RWPE2 (cell line): Measurements from ENCODE around the gene PLXNC1.

Source experiments
- ATAC-seq: fragments of 200-7000 bp; cut with Tn5 transposase; 3 replicates; pipeline ENCODE4 v1.9.1; 2021; ENCODE audit warnings: low read depth
- DNase-seq: peaks from one replicate; pipeline ENCODE4 v3.0.0-alpha.2; 2020; ENCODE audit warnings: low spot score
- H3K27ac ChIP-seq: fragments of 450-650 bp; 2 replicates; pipeline ENCODE4 v1.5.1; 2017; ENCODE audit warnings: mild to moderate bottlenecking; ENCODE audit not compliant: poor library complexity, severe bottlenecking
- H3K27me3 ChIP-seq: fragments of 250-450 bp; sonication (Bioruptor Pico); 2 replicates; pipeline ENCODE4 v1.5.1; 2021; ENCODE audit warnings: mild to moderate bottlenecking, moderate library complexity; ENCODE audit not compliant: insufficient read depth, poor library complexity, severe bottlenecking
- H3K36me3 ChIP-seq: fragments of 250-450 bp; sonication (Bioruptor Pico); 2 replicates; pipeline ENCODE4 v1.5.1; 2020; ENCODE audit warnings: low read depth, mild to moderate bottlenecking, moderate library complexity
- H3K4me1 ChIP-seq: fragments of 250-450 bp; sonication (Bioruptor Pico); 2 replicates; pipeline ENCODE4 v1.5.1; 2021; ENCODE audit warnings: mild to moderate bottlenecking, moderate library complexity; ENCODE audit not compliant: insufficient read depth, poor library complexity, severe bottlenecking
- H3K4me3 ChIP-seq: fragments of 250-450 bp; sonication (Bioruptor Pico); 2 replicates; pipeline ENCODE4 v1.5.1; 2021; ENCODE audit warnings: mild to moderate bottlenecking, moderate library complexity; ENCODE audit not compliant: severe bottlenecking
- H3K9me3 ChIP-seq: fragments of 250-450 bp; sonication (Bioruptor Pico); 2 replicates; pipeline ENCODE4 v1.5.1; 2021; ENCODE audit warnings: mild to moderate bottlenecking, moderate library complexity; ENCODE audit not compliant: severe bottlenecking
- TF ChIP-seq, protein P1 (sequence below): fragments of 450-650 bp; IDR thresholded peaks from one replicate; pipeline ENCODE4 v1.5.1; 2017; ENCODE audit warnings: mild to moderate bottlenecking, moderate library complexity; ENCODE audit not compliant: poor library complexity, severe bottlenecking

Gene PLXNC1

GRCh38 chr12:94208622-94208966 is 60.2 kb downstream of the PLXNC1 start:
- no peaks in the 10 kb centered on the region for H3K9me3 ChIP-seq

GRCh38 chr12:94209240-94209639 is 60.9 kb downstream of the PLXNC1 start:
- Histone ChIP-seq H3K27ac (no peak overlapping the region), H3K36me3 (no peaks in the 10 kb centered on the region), H3K27me3 (no peaks in the 10 kb centered on the region), H3K4me3 (no peak overlapping the region), H3K4me1 (peaks cover 18% of the 10 kb centered on the region), H3K9me3 (no peaks in the 10 kb centered on the region)
- TF ChIP-seq, protein P1, sequence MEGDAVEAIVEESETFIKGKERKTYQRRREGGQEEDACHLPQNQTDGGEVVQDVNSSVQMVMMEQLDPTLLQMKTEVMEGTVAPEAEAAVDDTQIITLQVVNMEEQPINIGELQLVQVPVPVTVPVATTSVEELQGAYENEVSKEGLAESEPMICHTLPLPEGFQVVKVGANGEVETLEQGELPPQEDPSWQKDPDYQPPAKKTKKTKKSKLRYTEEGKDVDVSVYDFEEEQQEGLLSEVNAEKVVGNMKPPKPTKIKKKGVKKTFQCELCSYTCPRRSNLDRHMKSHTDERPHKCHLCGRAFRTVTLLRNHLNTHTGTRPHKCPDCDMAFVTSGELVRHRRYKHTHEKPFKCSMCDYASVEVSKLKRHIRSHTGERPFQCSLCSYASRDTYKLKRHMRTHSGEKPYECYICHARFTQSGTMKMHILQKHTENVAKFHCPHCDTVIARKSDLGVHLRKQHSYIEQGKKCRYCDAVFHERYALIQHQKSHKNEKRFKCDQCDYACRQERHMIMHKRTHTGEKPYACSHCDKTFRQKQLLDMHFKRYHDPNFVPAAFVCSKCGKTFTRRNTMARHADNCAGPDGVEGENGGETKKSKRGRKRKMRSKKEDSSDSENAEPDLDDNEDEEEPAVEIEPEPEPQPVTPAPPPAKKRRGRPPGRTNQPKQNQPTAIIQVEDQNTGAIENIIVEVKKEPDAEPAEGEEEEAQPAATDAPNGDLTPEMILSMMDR, result no peak
- ATAC-seq (no peak), DNase-seq (no peak)

More at GRCh38 chr12:94208622-94208966, 60.2 kb downstream of the PLXNC1 start:
- H3K4me1 ChIP-seq, result peaks cover 18% of the 10 kb centered on the region
- H3K27ac ChIP-seq, result no peak overlapping the region
- TF ChIP-seq, protein P1, result no peak
- H3K27me3 ChIP-seq, result no peaks in the 10 kb centered on the region
- DNase-seq (no peak), ATAC-seq (no peak)
- H3K36me3 ChIP-seq, result no peaks in the 10 kb centered on the region
- H3K4me3 ChIP-seq, result no peak overlapping the region

DNA sequence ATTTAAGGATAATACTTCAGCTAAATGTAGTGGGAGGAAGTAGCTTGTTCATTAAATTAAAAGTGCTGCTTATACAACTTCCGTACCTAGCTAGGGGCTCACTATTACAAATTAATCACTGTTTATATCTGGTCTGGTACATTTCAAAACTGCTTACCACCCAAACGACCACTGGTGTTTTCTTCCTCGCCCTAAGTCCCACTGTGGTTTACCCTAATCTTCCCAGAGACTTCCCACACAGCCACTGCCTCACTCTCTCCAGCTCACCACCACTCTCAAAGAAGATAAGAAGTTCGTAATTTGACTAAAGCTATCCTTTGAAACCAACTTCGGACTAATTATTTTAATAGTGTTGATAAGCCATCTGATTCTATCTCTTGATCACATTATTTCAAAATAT is 62.6 kb downstream of the PLXNC1 start:
- TF ChIP-seq, protein P1, result no peak
- Histone ChIP-seq H3K27ac (no peak overlapping the region), H3K4me3 (no peak overlapping the region), H3K36me3 (no peaks in the 10 kb centered on the region), H3K9me3 (no peaks in the 10 kb centered on the region), H3K27me3 (no peaks in the 10 kb centered on the region), H3K4me1 (peaks cover 18% of the 10 kb centered on the region)
- ATAC-seq (no peak), DNase-seq (no peak)

GRCh38 chr12:94218233-94218632 is 69.9 kb downstream of the PLXNC1 start:
- Histone ChIP-seq H3K4me3 (no peak overlapping the region), H3K4me1 (no peaks in the 10 kb centered on the region), H3K9me3 (no peaks in the 10 kb centered on the region), H3K27me3 (no peaks in the 10 kb centered on the region), H3K36me3 (no peaks in the 10 kb centered on the region), H3K27ac (no peak overlapping the region)
- DNase-seq (no peak), ATAC-seq (no peak)
- TF ChIP-seq, protein P1, result no peak

GRCh38 chr12:94219622-94220302 is 71.4 kb downstream of the PLXNC1 start:
- no peaks in the 10 kb centered on the region for H3K27me3 ChIP-seq
- no peaks in the 10 kb centered on the region for H3K9me3 ChIP-seq
- H3K36me3 ChIP-seq, result no peaks in the 10 kb centered on the region
- no peak for ATAC-seq
- no peak overlapping the region for H3K4me3 ChIP-seq
- TF ChIP-seq, protein P1, result no peak
- H3K4me1 ChIP-seq, result no peaks in the 10 kb centered on the region
- DNase-seq, result no peak
- H3K27ac ChIP-seq, result no peak overlapping the region
